Epithelial cell of proximal tubule (primary cell): ENCODE data around the gene ALDOB. TPM values are rescaled to one million over a fixed set of nuclear protein-coding genes. Genes with fewer than 3 reads are reported as not detected.

Experiments used
- DNase-seq: peaks from one replicate; pipeline ENCODE4 v3.0.0-alpha.2; 2011; ENCODE audit warnings: low read depth
- H3K4me3 ChIP-seq: 2 replicates; pipeline ENCODE4 v1.5.1; 2011; ENCODE audit warnings: low read depth, mild to moderate bottlenecking, low read length
- CTCF ChIP-seq: conservative IDR thresholded peaks from 2 replicates; pipeline ENCODE4 v1.5.1; 2012; ENCODE audit warnings: low read depth, mild to moderate bottlenecking, low read length
- total RNA-seq: library from RNA; depleted of rRNA; stranded (reverse); fragments of >200 nt; gene quantifications from 2 replicates; pipeline ENCODE4 v1.2.3, GENCODE V29; 2015

The ALDOB gene
- total RNA-seq, 1 donor from 2014 or later = not detected

GRCh38 chr9:101418518-101419430, 16.8 kb downstream of the ALDOB start:
- no peak for TF ChIP-seq CTCF
- H3K4me3 ChIP-seq = no peak overlapping the region
- DNase-seq = no peak

- no peak for DNase-seq
- TF ChIP-seq CTCF = no peak
- no peak overlapping the region for H3K4me3 ChIP-seq
These were observed 17.6 kb downstream of the ALDOB start for GRCh38 chr9:101417977-101418376.

- TF ChIP-seq CTCF = no peak
- no peak overlapping the region for H3K4me3 ChIP-seq
- no peak for DNase-seq
These were observed 18.2 kb downstream of the ALDOB start for GRCh38 chr9:101417389-101417788.

GRCh38 chr9:101415578-101415977, 20.0 kb downstream of the ALDOB start:
- DNase-seq = no peak
- no peak for TF ChIP-seq CTCF
- H3K4me3 ChIP-seq = no peak overlapping the region

- no peak for DNase-seq
- H3K4me3 ChIP-seq = no peak overlapping the region
- no peak for TF ChIP-seq CTCF
These were observed 20.7 kb downstream of the ALDOB start for GRCh38 chr9:101414839-101415238.

- H3K4me3 ChIP-seq = no peak overlapping the region
- no peak for DNase-seq
- no peak for TF ChIP-seq CTCF
These were observed 26.5 kb downstream of the ALDOB start for GRCh38 chr9:101409079-101409477.
